Peyer's patch (tissue), 4 donors: ENCODE measurements around the gene DUSP19.
A peak's percentile ranks its signal among the peaks of the same experiment; 100 is the strongest.

Experiments
- POLR2A ChIP-seq, 2 donors: fragments of 450-650 bp; IDR thresholded peaks; one replicate each; pipeline ENCODE4 v1.5.1; 2017; ENCODE audit warnings: antibody characterized with exemption in 2 of 2, mild to moderate bottlenecking in 2 of 2, moderate library complexity in 2 of 2
- TF ChIP-seq, protein P1 (sequence below), 6 experiments: fragments of 450-650 bp in 4 of 6; fragments of 200-600 bp in 2 of 6; sonication (generic) in 1 of 6; IDR thresholded peaks; one replicate each; pipeline ENCODE4 v1.5.1; 2017 to 2019; ENCODE audit warnings: antibody characterized with exemption in 6 of 6, mild to moderate bottlenecking in 3 of 6, moderate library complexity in 1 of 6

DNA sequence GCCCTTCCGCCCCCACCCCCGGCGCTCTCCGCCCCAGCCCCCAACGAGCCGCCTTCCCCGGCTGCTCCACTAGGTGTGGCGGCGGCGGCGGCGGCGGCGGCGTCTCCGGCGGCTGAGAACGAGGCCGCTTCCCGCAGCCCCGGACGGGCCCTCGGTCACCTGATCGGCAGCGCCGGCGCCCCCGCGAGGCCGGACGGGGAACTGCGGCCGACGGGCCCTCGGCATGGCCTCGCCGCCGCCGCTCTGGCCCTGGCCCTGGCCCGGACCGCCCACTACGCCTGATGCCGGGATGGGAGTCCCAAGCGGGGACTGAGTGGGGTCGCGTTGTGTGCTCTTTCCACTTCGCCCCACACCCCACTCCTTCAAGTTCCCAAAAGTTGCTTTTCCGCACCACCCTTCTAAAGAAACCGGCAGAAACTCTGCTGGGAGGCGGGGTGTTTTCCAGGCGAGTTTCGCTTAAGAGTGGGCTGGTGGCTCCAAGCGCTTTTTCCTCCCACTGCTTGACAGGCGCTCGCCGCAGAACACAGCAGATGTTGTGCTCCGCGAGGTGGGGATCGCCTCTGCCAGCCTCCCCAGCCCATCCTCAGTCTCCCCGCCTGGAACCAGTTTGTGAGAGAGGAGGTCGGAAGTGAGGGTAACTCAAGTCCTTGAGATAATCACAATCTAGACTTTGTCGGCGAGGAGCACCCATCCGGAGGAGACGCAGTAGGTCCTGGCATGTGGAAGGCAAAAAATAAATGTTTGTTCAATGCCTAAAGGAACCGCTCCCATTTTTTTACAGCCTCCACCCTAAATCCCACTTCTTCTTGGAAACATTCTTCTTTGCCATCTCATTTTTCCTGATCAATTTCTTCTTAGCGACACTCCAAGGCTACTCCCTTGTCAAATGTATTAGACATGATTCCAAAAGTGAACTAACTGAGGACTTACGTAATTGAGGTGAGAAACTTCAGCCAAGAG is 39.9 kb upstream of the DUSP19 start, which contains the start of gene NCKAP1:
- TF ChIP-seq, protein P1, sequence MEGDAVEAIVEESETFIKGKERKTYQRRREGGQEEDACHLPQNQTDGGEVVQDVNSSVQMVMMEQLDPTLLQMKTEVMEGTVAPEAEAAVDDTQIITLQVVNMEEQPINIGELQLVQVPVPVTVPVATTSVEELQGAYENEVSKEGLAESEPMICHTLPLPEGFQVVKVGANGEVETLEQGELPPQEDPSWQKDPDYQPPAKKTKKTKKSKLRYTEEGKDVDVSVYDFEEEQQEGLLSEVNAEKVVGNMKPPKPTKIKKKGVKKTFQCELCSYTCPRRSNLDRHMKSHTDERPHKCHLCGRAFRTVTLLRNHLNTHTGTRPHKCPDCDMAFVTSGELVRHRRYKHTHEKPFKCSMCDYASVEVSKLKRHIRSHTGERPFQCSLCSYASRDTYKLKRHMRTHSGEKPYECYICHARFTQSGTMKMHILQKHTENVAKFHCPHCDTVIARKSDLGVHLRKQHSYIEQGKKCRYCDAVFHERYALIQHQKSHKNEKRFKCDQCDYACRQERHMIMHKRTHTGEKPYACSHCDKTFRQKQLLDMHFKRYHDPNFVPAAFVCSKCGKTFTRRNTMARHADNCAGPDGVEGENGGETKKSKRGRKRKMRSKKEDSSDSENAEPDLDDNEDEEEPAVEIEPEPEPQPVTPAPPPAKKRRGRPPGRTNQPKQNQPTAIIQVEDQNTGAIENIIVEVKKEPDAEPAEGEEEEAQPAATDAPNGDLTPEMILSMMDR (IDR thresholded peaks at IDR 0.05) = peak; percentile 78 to 99 (median 91)
- no peak for TF ChIP-seq POLR2A (IDR thresholded peaks at IDR 0.05)
